GM23338 (cell line): ENCODE measurements around the gene INSL6. TPM values are rescaled to one million over a fixed set of nuclear protein-coding genes. Genes with fewer than 3 reads are reported as not detected.

Experiments used
- ATAC-seq: fragments of 200-7000 bp; cut with Tn5 transposase; 3 replicates; pipeline ENCODE4 v1.9.1; 2020
- DNase-seq: peaks from one replicate; pipeline ENCODE4 v3.0.0-alpha.2; 2015; ENCODE audit warnings: low spot score
- H2AFZ ChIP-seq: fragments of 200-600 bp; sonication (generic); 2 replicates; pipeline ENCODE4 v1.8.0; 2016; ENCODE audit warnings: antibody characterized with exemption, mild to moderate bottlenecking, moderate library complexity
- H3F3A ChIP-seq: fragments of 200-600 bp; sonication (generic); replicated peaks from 2 replicates; pipeline ENCODE4 v1.8.0; 2017; ENCODE audit warnings: antibody characterized with exemption, mixed run types, low read depth
- H3K27ac ChIP-seq: fragments of 200-600 bp; sonication (generic); 2 replicates; pipeline ENCODE4 v1.6.1; 2016; ENCODE audit warnings: low read depth
- H3K27me3 ChIP-seq: fragments of 200-600 bp; sonication (generic); 2 replicates; pipeline ENCODE4 v1.8.0; 2016; ENCODE audit warnings: mild to moderate bottlenecking, mixed run types, moderate library complexity; ENCODE audit not compliant: insufficient read depth
- H3K36me3 ChIP-seq: fragments of 200-600 bp; sonication (generic); 2 replicates; pipeline ENCODE4 v1.8.0; 2016; ENCODE audit warnings: mild to moderate bottlenecking; ENCODE audit not compliant: insufficient read depth
- H3K4me1 ChIP-seq: fragments of 200-600 bp; sonication (generic); 2 replicates; pipeline ENCODE4 v1.8.0; 2016; ENCODE audit warnings: mild to moderate bottlenecking, moderate library complexity; ENCODE audit not compliant: insufficient read depth
- H3K4me2 ChIP-seq: fragments of 200-600 bp; sonication (generic); 2 replicates; pipeline ENCODE4 v1.7.1; 2017; ENCODE audit warnings: mixed run types
- H3K4me3 ChIP-seq: fragments of 200-600 bp; sonication (generic); 2 replicates; pipeline ENCODE4 v1.6.1; 2016; ENCODE audit warnings: mixed run types
- H3K79me2 ChIP-seq: fragments of 200-600 bp; sonication (generic); replicated peaks from 2 replicates; pipeline ENCODE4 v1.8.0; 2017; ENCODE audit warnings: mild to moderate bottlenecking; ENCODE audit not compliant: insufficient read depth
- H3K9me2 ChIP-seq: fragments of 200-600 bp; sonication (generic); 2 replicates; pipeline ENCODE4 v1.8.0; 2017; ENCODE audit not compliant: insufficient read depth
- H4K20me1 ChIP-seq: fragments of 200-600 bp; sonication (generic); replicated peaks from 2 replicates; pipeline ENCODE4 v1.8.0; 2017; ENCODE audit warnings: mild to moderate bottlenecking; ENCODE audit not compliant: insufficient read depth
- H3K27ac Mint-ChIP-seq: 2 replicates; pipeline ENCODE4 v1.8.0; 2020; ENCODE audit warnings: inconsistent platforms, mild to moderate bottlenecking, moderate library complexity, mixed read lengths
- H3K27me3 Mint-ChIP-seq: 3 replicates; pipeline ENCODE4 v1.8.0; 2022; ENCODE audit warnings: low read depth, mild to moderate bottlenecking, moderate library complexity, mixed read lengths, inconsistent platforms; ENCODE audit not compliant: insufficient read depth, poor library complexity
- H3K36me3 Mint-ChIP-seq: 3 replicates; pipeline ENCODE4 v1.8.0; 2021; ENCODE audit warnings: low read depth, mild to moderate bottlenecking, inconsistent platforms, moderate library complexity, mixed read lengths
- H3K4me1 Mint-ChIP-seq: 3 replicates; pipeline ENCODE4 v1.8.0; 2020; ENCODE audit warnings: mild to moderate bottlenecking, inconsistent platforms, mixed read lengths
- H3K4me3 Mint-ChIP-seq: 3 replicates; pipeline ENCODE4 v1.8.0; 2021; ENCODE audit warnings: moderate library complexity, mild to moderate bottlenecking, inconsistent platforms, mixed read lengths
- H3K9me3 Mint-ChIP-seq: 3 replicates; pipeline ENCODE4 v1.8.0; 2020; ENCODE audit warnings: moderate library complexity, mild to moderate bottlenecking, inconsistent platforms, mixed read lengths
- CREB1 ChIP-seq: fragments of 250-450 bp; sonication (Bioruptor Pico); IDR thresholded peaks from 2 replicates; pipeline ENCODE4 v1.5.0; 2020; ENCODE audit warnings: low read depth, mild to moderate bottlenecking, moderate library complexity
- EZH2 ChIP-seq: fragments of 200-600 bp; sonication (generic); IDR thresholded peaks from one replicate; pipeline ENCODE4 v1.8.0; 2017; ENCODE audit warnings: antibody characterized with exemption, mild to moderate bottlenecking, low read depth; ENCODE audit not compliant: unreplicated experiment
- EZH2phosphoT487 ChIP-seq: fragments of 200-600 bp; sonication (generic); IDR thresholded peaks from one replicate; pipeline ENCODE4 v1.8.1; 2018; ENCODE audit warnings: antibody characterized with exemption; ENCODE audit not compliant: unreplicated experiment
- JUNB ChIP-seq: IDR thresholded peaks from one replicate; pipeline ENCODE4 v1.6.1; 2016; ENCODE audit warnings: antibody characterized with exemption; ENCODE audit not compliant: unreplicated experiment
- NANOG ChIP-seq: IDR thresholded peaks from 2 replicates; pipeline ENCODE4 v1.6.1; 2016; ENCODE audit warnings: antibody characterized with exemption, borderline replicate concordance
- POLR2AphosphoS5 ChIP-seq: IDR thresholded peaks from 2 replicates; pipeline ENCODE4 v1.6.1; 2016; ENCODE audit warnings: antibody characterized with exemption, low read depth
- STAT1 ChIP-seq: IDR thresholded peaks from one replicate; pipeline ENCODE4 v1.6.1; 2016; ENCODE audit warnings: antibody characterized with exemption; ENCODE audit not compliant: unreplicated experiment
- ZNF114 ChIP-seq: fragments of 250-450 bp; sonication (Bioruptor Pico); IDR thresholded peaks from 2 replicates; pipeline ENCODE4 v1.5.0; 2020; ENCODE audit warnings: mild to moderate bottlenecking, moderate library complexity
- ZNF331 ChIP-seq: fragments of 250-450 bp; sonication (Bioruptor Pico); IDR thresholded peaks from 2 replicates; pipeline ENCODE4 v1.5.0; 2020; ENCODE audit warnings: low read depth, mild to moderate bottlenecking, moderate library complexity
- polyA plus RNA-seq: library from polyadenylated mRNA; unstranded; fragments of >200 nt; fragmentation: Nextera tagmentation; extraction: Ambion mirVana; gene quantifications from 2 replicates; pipeline ENCODE4 v1.2.1, GENCODE V29; 2016
- total RNA-seq: library from RNA; depleted of rRNA; stranded (reverse); fragments of >200 nt; shearing (Covaris generic); gene quantifications from 2 replicates; pipeline ENCODE4 v1.2.3, GENCODE V29; 2014
- TF ChIP-seq, protein P1 (sequence below), 2 experiments: fragments of 200-600 bp in 1 of 2; sonication (generic) in 1 of 2; conservative IDR thresholded peaks; 2 replicates each; pipeline versions ENCODE4 v1.5.1 to v1.6.1; 2016 to 2017; ENCODE audit warnings: antibody characterized with exemption in 2 of 2, low read depth in 2 of 2, mild to moderate bottlenecking in 2 of 2, moderate library complexity in 1 of 2
- TF ChIP-seq, protein P2 (sequence below): fragments of 250-450 bp; sonication (Bioruptor Pico); IDR thresholded peaks from 2 replicates; pipeline ENCODE4 v1.5.0; 2020; ENCODE audit warnings: mild to moderate bottlenecking, moderate library complexity
- TF ChIP-seq, protein P3 (sequence below): IDR thresholded peaks from 2 replicates; pipeline ENCODE4 v1.6.1; 2016; ENCODE audit warnings: antibody characterized with exemption
- TF ChIP-seq, protein P4 (sequence below): IDR thresholded peaks from one replicate; pipeline ENCODE4 v1.6.1; 2018; ENCODE audit warnings: antibody characterized with exemption; ENCODE audit not compliant: unreplicated experiment

INSL6 gene
- total and polyA plus RNA-seq, 2 experiments from 2014 or later, result not detected

DNA sequence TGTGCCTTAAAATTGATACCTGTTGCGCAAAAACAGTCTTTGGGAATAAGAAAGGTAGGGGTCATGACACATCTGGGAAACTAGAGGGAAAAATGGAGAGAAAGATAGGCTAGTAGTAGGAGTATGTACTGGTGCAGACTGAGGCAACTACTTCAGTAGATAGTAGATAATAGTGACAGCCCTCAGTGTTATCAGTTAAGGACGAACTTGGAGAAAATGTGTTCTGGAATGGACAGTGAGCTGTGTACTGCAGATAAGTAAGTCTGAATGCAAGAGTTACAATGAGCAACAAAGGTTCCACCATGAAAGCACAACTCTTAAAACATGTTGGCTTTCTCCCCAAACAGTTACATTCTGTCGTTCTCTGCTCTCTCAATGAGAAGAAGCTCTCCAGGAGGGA, 6.5 kb upstream of the INSL6 start:
- Histone ChIP-seq H3K27ac (no peak overlapping the region), H3K27me3 (no peaks in the 10 kb centered on the region), H4K20me1 (no peaks in the 10 kb centered on the region), H3K36me3 (no peaks in the 10 kb centered on the region), H3K9me2 (no peaks in the 10 kb centered on the region), H3K79me2 (no peaks in the 10 kb centered on the region), H3K4me2 (no peak overlapping the region), H3F3A (no peaks in the 10 kb centered on the region), H2AFZ (no peak overlapping the region), H3K4me1 (no peaks in the 10 kb centered on the region), H3K4me3 (no peak overlapping the region)
- no peaks in the 10 kb centered on the region for H3K36me3 Mint-ChIP-seq
- H3K9me3 Mint-ChIP-seq, result no peaks in the 10 kb centered on the region; the same call in 2 of the 3 replicates
- TF ChIP-seq ZNF331 (CRISPR knock-in tag), result no peak
- TF ChIP-seq EZH2phosphoT487, result no peak
- no peak for TF ChIP-seq NANOG
- TF ChIP-seq, protein P1, sequence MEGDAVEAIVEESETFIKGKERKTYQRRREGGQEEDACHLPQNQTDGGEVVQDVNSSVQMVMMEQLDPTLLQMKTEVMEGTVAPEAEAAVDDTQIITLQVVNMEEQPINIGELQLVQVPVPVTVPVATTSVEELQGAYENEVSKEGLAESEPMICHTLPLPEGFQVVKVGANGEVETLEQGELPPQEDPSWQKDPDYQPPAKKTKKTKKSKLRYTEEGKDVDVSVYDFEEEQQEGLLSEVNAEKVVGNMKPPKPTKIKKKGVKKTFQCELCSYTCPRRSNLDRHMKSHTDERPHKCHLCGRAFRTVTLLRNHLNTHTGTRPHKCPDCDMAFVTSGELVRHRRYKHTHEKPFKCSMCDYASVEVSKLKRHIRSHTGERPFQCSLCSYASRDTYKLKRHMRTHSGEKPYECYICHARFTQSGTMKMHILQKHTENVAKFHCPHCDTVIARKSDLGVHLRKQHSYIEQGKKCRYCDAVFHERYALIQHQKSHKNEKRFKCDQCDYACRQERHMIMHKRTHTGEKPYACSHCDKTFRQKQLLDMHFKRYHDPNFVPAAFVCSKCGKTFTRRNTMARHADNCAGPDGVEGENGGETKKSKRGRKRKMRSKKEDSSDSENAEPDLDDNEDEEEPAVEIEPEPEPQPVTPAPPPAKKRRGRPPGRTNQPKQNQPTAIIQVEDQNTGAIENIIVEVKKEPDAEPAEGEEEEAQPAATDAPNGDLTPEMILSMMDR (conservative IDR thresholded peaks at IDR 0.05; ENCODE audit: low read depth in 2 of 2), result no peak
- TF ChIP-seq POLR2AphosphoS5, result no peak
- TF ChIP-seq EZH2, result no peak
- TF ChIP-seq CREB1, result no peak
- TF ChIP-seq, protein P2, sequence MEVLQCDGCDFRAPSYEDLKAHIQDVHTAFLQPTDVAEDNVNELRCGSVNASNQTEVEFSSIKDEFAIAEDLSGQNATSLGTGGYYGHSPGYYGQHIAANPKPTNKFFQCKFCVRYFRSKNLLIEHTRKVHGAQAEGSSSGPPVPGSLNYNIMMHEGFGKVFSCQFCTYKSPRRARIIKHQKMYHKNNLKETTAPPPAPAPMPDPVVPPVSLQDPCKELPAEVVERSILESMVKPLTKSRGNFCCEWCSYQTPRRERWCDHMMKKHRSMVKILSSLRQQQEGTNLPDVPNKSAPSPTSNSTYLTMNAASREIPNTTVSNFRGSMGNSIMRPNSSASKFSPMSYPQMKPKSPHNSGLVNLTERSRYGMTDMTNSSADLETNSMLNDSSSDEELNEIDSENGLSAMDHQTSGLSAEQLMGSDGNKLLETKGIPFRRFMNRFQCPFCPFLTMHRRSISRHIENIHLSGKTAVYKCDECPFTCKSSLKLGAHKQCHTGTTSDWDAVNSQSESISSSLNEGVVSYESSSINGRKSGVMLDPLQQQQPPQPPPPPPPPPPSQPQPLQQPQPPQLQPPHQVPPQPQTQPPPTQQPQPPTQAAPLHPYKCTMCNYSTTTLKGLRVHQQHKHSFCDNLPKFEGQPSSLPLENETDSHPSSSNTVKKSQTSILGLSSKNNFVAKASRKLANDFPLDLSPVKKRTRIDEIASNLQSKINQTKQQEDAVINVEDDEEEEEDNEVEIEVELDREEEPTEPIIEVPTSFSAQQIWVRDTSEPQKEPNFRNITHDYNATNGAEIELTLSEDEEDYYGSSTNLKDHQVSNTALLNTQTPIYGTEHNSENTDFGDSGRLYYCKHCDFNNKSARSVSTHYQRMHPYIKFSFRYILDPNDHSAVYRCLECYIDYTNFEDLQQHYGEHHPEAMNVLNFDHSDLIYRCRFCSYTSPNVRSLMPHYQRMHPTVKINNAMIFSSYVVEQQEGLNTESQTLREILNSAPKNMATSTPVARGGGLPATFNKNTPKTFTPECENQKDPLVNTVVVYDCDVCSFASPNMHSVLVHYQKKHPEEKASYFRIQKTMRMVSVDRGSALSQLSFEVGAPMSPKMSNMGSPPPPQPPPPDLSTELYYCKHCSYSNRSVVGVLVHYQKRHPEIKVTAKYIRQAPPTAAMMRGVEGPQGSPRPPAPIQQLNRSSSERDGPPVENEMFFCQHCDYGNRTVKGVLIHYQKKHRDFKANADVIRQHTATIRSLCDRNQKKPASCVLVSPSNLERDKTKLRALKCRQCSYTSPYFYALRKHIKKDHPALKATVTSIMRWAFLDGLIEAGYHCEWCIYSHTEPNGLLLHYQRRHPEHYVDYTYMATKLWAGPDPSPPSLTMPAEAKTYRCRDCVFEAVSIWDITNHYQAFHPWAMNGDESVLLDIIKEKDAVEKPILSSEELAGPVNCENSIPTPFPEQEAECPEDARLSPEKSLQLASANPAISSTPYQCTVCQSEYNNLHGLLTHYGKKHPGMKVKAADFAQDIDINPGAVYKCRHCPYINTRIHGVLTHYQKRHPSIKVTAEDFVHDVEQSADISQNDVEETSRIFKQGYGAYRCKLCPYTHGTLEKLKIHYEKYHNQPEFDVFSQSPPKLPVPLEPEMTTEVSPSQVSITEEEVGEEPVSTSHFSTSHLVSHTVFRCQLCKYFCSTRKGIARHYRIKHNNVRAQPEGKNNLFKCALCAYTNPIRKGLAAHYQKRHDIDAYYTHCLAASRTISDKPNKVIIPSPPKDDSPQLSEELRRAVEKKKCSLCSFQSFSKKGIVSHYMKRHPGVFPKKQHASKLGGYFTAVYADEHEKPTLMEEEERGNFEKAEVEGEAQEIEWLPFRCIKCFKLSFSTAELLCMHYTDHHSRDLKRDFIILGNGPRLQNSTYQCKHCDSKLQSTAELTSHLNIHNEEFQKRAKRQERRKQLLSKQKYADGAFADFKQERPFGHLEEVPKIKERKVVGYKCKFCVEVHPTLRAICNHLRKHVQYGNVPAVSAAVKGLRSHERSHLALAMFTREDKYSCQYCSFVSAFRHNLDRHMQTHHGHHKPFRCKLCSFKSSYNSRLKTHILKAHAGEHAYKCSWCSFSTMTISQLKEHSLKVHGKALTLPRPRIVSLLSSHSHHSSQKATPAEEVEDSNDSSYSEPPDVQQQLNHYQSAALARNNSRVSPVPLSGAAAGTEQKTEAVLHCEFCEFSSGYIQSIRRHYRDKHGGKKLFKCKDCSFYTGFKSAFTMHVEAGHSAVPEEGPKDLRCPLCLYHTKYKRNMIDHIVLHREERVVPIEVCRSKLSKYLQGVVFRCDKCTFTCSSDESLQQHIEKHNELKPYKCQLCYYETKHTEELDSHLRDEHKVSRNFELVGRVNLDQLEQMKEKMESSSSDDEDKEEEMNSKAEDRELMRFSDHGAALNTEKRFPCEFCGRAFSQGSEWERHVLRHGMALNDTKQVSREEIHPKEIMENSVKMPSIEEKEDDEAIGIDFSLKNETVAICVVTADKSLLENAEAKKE (CRISPR knock-in tag), result no peak
- TF ChIP-seq, protein P3, sequence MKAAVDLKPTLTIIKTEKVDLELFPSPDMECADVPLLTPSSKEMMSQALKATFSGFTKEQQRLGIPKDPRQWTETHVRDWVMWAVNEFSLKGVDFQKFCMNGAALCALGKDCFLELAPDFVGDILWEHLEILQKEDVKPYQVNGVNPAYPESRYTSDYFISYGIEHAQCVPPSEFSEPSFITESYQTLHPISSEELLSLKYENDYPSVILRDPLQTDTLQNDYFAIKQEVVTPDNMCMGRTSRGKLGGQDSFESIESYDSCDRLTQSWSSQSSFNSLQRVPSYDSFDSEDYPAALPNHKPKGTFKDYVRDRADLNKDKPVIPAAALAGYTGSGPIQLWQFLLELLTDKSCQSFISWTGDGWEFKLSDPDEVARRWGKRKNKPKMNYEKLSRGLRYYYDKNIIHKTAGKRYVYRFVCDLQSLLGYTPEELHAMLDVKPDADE, result no peak
- TF ChIP-seq, protein P4, sequence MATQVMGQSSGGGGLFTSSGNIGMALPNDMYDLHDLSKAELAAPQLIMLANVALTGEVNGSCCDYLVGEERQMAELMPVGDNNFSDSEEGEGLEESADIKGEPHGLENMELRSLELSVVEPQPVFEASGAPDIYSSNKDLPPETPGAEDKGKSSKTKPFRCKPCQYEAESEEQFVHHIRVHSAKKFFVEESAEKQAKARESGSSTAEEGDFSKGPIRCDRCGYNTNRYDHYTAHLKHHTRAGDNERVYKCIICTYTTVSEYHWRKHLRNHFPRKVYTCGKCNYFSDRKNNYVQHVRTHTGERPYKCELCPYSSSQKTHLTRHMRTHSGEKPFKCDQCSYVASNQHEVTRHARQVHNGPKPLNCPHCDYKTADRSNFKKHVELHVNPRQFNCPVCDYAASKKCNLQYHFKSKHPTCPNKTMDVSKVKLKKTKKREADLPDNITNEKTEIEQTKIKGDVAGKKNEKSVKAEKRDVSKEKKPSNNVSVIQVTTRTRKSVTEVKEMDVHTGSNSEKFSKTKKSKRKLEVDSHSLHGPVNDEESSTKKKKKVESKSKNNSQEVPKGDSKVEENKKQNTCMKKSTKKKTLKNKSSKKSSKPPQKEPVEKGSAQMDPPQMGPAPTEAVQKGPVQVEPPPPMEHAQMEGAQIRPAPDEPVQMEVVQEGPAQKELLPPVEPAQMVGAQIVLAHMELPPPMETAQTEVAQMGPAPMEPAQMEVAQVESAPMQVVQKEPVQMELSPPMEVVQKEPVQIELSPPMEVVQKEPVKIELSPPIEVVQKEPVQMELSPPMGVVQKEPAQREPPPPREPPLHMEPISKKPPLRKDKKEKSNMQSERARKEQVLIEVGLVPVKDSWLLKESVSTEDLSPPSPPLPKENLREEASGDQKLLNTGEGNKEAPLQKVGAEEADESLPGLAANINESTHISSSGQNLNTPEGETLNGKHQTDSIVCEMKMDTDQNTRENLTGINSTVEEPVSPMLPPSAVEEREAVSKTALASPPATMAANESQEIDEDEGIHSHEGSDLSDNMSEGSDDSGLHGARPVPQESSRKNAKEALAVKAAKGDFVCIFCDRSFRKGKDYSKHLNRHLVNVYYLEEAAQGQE, result no peak
- TF ChIP-seq ZNF114 (CRISPR knock-in tag), result no peak
- TF ChIP-seq JUNB, result no peak
- no peak for TF ChIP-seq STAT1
- ATAC-seq (no peak), DNase-seq (no peak)
- H3K27ac Mint-ChIP-seq, result no peak overlapping the region
- H3K4me3 Mint-ChIP-seq, result no peak overlapping the region
- peaks cover 6% of the 10 kb centered on the region for H3K4me1 Mint-ChIP-seq
- H3K27me3 Mint-ChIP-seq, result peaks cover 8% of the 10 kb centered on the region
